Panc1 (cell line): ENCODE measurements around the gene CSN1S1.

Experiments
- CTCF ChIP-seq: fragments of 450-650 bp; IDR thresholded peaks from 2 replicates; pipeline ENCODE4 v1.5.1; 2017; ENCODE audit warnings: mild to moderate bottlenecking
- POLR2AphosphoS5 ChIP-seq: IDR thresholded peaks from 2 replicates; pipeline ENCODE4 v1.6.1; 2012; ENCODE audit warnings: mild to moderate bottlenecking, low read depth, low read length, moderate library complexity
- REST ChIP-seq, 2 experiments: IDR thresholded peaks; 2 replicates each; pipeline ENCODE4 v1.6.1; 2011 to 2012; ENCODE audit warnings: low read depth in 2 of 2, control low read depth in 1 of 2, low read length in 1 of 2, mild to moderate bottlenecking in 1 of 2, moderate library complexity in 1 of 2; ENCODE audit not compliant: insufficient read depth in 1 of 2
- SIN3A ChIP-seq: IDR thresholded peaks from 2 replicates; pipeline ENCODE4 v1.6.1; 2012; ENCODE audit warnings: low read depth, mild to moderate bottlenecking, low read length, moderate library complexity, borderline replicate concordance; ENCODE audit not compliant: insufficient read depth
- TCF7L2 ChIP-seq: IDR thresholded peaks from 2 replicates; pipeline ENCODE4 v1.6.1; 2011; ENCODE audit warnings: mild to moderate bottlenecking, low read depth, low read length, inconsistent platforms

GRCh38 chr4:69984030-69984443, 53.2 kb downstream of the CSN1S1 start:
- TF ChIP-seq CTCF (no peak), POLR2AphosphoS5 (no peak), REST (IDR thresholded peaks at IDR 0.05; ENCODE audit: insufficient read depth in 1 of 2, low read depth in 2 of 2, low read length in 1 of 2) (no peak), SIN3A (no peak), TCF7L2 (no peak)
